GM19452 (cell line): Measurements from ENCODE around the gene SLC1A2.

Source experiments
- ATAC-seq: cut with Tn5 transposase; IDR thresholded peaks from one replicate; pipeline ENCODE4 v1.9.1; 2021; ENCODE audit not compliant: unreplicated experiment

The SLC1A2 gene

GRCh38 chr11:35414311-35414710 lies 5.0 kb downstream of the SLC1A2 start:
- no peak for ATAC-seq

GRCh38 chr11:35413598-35413997 lies 5.8 kb downstream of the SLC1A2 start:
- ATAC-seq = no peak

- no peak for ATAC-seq
These were observed 7.1 kb downstream of the SLC1A2 start for GRCh38 chr11:35412285-35412684.

GRCh38 chr11:35407041-35407440 lies 12.3 kb downstream of the SLC1A2 start:
- ATAC-seq = no peak

GRCh38 chr11:35404388-35404775 lies 15.0 kb downstream of the SLC1A2 start:
- no peak for ATAC-seq

- ATAC-seq = no peak
These were observed 15.5 kb downstream of the SLC1A2 start for GRCh38 chr11:35403765-35404387.

- ATAC-seq = no peak
These were observed 16.4 kb downstream of the SLC1A2 start for GRCh38 chr11:35402751-35403660.

- no peak for ATAC-seq
These were observed 20.5 kb downstream of the SLC1A2 start for GRCh38 chr11:35398881-35399280.

- no peak for ATAC-seq
These were observed 24.4 kb downstream of the SLC1A2 start for GRCh38 chr11:35394941-35395340.

- ATAC-seq = no peak
These were observed 26.3 kb downstream of the SLC1A2 start for GRCh38 chr11:35393098-35393497.

GRCh38 chr11:35391922-35392688 lies 27.3 kb downstream of the SLC1A2 start:
- ATAC-seq = peak; percentile 42

GRCh38 chr11:35390737-35391682 lies 28.3 kb downstream of the SLC1A2 start:
- peak; percentile 85 for ATAC-seq

- ATAC-seq = no peak
These were observed 29.4 kb downstream of the SLC1A2 start for GRCh38 chr11:35389897-35390465.

GRCh38 chr11:35389112-35389511 lies 30.2 kb downstream of the SLC1A2 start:
- ATAC-seq = no peak

GRCh38 chr11:35388061-35388460 lies 31.3 kb downstream of the SLC1A2 start:
- no peak for ATAC-seq

GRCh38 chr11:35387111-35387982 lies 32.0 kb downstream of the SLC1A2 start:
- ATAC-seq = no peak

- no peak for ATAC-seq
These were observed 35.4 kb downstream of the SLC1A2 start for GRCh38 chr11:35383953-35384352.

GRCh38 chr11:35381709-35382322 lies 37.5 kb downstream of the SLC1A2 start:
- no peak for ATAC-seq

- ATAC-seq = no peak
These were observed 38.8 kb downstream of the SLC1A2 start for GRCh38 chr11:35380603-35381002.
